Neural progenitor cell (in vitro differentiated cells): ENCODE measurements around the gene EIF3D.

Experiments used
- CTCF ChIP-seq: fragments of 200-600 bp; sonication (generic); IDR thresholded peaks from 2 replicates; pipeline ENCODE4 v1.5.1; 2017; ENCODE audit warnings: antibody characterized with exemption, mild to moderate bottlenecking
- EZH2 ChIP-seq: fragments of 200-600 bp; sonication (generic); IDR thresholded peaks from 2 replicates; pipeline ENCODE4 v1.6.1; 2017; ENCODE audit warnings: antibody characterized with exemption, mild to moderate bottlenecking, moderate library complexity
- EZH2phosphoT487 ChIP-seq: fragments of 200-600 bp; sonication (generic); IDR thresholded peaks from 2 replicates; pipeline ENCODE4 v1.6.1; 2017; ENCODE audit warnings: antibody characterized with exemption

GRCh38 chr22:36464715-36465231 lies 64.2 kb downstream of the EIF3D start:
- no peak for TF ChIP-seq CTCF
- no peak for TF ChIP-seq EZH2
- no peak for TF ChIP-seq EZH2phosphoT487
